GM10847 (cell line): ENCODE results near the gene HPCAL1.

Experiments
- POLR2A ChIP-seq: IDR thresholded peaks from 2 replicates; pipeline ENCODE4 v1.6.1; 2011; ENCODE audit not compliant: insufficient read length; ENCODE audit errors: extremely low read depth

HPCAL1 gene

DNA sequence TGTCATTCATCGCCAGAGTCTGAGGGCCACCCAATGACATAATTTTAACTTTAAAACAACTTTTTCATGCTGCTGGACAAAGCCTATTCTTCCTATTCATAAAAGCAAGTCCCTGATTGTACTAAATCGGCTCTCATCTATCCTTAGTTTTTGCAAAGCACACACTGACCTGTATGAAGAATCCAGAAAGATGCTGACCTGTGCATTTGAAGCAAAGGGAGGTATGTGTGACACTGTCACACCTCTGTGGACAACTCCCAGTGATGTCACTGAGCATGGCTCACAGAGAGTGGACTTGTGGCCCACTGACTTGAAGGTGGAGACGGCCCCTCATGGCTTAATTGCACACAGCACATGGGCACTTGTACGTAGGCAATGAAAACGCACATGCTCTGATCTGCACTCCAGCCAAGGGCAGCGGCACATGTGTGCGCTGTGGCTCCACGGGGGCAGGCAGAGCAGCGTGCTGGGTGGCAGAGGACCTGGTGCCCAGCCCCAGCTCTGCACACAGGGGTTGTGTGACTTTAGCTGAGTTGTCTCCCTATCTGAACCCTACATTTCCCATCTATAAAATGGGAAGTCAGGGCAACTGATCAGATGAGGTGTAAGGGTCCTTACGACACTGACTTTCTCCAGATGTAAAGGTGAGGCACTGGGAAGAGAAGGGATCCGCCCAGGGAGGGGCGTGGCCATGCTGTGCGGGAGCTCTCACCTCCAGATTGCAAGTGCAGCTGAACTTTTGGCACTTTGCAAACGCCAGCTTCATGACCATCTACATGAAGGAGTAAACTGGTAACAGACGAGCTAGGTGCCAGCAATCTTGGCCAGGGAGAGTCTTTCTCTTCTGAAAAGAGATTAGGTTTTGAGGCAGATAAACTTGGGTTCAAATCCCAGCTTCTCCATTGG, 159.7 kb downstream of the HPCAL1 start:
- TF ChIP-seq POLR2A = no peak

DNA sequence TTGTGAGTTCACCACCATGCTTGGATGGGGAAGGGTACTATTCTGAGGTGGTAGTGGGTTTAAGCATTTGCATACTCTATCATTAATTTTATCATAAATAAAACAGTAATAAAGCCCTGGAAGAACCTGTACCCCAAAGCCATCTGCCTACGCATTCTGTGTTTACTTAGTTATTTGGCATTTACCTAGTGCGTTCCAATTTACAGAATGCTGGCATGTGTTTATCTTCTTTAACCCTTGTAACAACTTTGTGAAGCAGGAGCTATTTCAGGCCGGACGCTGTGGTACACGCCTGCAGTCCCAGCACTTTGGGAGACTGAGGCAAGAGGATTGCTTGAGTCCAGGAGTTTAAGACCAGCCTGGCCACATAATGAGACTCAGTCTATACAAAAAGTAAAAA, 163.2 kb downstream of the HPCAL1 start:
- no peak for TF ChIP-seq POLR2A

DNA sequence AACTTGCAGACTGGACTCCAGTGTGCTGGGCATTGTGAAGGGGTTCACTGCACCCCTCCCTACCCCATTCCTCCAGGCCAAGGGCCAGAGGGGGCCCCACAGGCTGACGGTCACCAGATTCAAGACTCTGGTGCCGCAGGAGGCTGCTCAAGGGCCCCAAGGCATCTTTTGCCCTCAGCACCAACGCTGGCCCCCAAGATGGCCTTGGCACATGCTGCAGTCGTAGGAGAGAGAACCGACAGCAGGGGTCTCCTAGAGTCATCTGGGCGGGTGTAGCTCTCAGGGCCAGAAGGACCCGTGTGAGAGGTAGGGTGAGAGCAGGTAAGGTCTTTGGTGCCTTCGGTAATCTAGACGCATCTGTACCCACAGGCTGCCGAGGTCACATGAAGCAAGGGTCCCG, 164.1 kb downstream of the HPCAL1 start:
- no peak for TF ChIP-seq POLR2A

DNA sequence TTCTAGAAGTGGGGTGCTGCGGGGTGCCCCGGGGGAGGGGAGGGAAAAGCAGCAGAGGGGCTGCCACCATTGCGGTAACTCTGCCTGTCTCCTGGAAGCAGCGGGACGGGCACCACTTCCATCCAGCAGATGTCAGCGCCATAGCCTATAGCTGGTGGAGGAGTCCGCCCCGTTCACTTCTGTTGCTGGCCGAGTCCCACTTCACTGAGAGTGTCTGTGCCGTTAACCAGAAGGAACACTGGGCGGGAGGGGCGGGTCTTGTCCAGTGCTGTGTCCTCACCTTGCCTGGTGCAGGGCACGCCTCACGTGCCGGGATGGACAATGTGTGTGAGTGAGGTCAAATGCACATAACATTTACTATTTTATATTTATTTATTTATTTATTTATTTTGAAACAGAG, 164.7 kb downstream of the HPCAL1 start:
- no peak for TF ChIP-seq POLR2A

DNA sequence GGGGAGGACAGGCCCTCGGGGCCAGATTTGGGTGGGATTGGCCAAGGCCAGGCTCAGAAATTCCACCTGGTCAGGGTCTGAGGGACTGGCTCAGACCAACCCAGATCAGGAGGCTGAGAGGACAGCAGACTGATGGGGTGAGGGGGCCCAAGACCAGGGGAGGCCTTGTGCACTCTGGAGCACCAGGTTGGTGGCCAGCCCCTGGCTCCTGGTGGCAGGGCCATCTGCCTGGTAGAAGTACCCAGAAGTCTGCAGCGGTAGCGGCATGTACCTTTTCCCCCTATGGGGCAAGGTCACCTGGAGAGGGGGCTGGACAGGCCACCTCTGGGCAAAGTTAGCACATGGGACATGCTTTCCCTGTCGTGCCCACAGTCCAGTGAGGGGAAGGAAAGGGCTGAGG, 166.6 kb downstream of the HPCAL1 start:
- TF ChIP-seq POLR2A = no peak

DNA sequence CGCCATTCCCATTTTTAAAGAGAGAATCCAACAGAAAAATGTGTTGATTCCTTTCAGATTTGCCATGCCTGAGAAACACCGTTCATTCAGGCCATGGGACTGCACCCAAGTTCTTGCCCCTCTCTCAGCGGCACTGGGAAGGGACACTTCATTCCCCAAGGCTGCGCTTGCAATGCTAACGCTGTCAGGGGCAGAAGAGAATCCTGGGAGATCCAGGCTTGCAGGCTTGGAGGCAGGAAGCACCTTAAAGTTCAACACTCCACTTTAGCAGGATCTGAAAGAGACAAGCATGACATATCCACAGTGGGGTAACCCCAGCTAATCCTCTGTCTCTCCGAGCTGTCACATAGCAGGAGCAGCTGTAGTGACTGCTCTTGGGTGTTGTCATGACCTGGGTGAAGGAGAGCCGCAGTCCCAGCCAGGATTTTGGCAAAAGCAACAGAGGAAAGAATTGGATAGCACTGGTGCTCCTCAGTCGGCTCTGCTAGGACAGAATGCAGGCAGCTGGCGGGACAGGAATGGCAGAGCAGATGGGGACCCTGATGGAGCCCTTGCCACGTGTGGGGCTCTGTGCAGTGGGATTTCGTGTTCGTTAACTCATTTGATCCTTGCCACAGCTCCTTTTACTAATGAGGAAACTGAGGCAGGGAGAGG, 167.4 kb downstream of the HPCAL1 start:
- TF ChIP-seq POLR2A = no peak

DNA sequence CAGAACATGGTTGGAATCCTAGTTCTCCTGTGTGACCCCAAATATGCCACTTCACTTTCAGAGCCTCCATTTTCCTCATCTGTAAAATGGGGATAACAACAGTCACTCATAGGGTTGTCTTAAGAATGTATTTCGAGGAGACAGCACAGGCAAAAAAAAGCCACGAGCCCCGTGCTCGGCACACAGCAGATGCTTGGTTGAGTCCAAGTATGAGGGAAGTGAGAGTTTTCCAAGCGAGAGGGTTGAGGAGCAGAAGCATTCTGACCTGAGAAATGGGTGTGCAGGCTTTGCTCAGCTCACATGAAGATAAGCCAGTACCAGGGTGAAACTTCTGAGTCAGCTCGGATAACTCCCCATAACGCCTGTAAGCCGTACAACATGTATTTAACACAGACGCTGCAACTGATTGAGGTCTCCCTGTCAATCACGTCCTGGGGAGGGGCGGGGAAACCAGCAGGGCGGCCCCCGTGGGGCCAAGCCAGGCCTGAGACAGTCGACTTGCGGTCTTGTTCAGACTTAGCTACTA, 168.4 kb downstream of the HPCAL1 start:
- TF ChIP-seq POLR2A = no peak

DNA sequence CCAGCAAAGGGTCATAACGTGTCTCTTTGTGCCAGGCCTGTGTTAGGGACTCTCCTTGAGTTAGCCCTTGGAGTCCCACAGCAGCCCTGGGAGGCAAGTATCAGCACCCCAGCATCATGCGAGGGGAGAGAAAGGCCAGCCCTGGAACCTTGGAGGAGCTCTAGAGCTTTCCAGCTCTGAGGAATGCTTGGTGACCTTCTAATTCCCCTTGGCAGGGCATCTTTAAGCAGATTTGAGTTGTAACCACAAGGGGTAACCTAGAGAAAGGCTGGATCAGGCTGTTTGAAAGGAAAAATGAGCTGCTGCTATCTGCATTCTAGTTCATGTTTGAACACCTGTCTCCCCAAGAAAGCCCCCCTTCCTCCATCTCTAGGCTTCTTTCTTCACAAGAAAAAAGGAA, 169.3 kb downstream of the HPCAL1 start:
- TF ChIP-seq POLR2A = no peak

DNA sequence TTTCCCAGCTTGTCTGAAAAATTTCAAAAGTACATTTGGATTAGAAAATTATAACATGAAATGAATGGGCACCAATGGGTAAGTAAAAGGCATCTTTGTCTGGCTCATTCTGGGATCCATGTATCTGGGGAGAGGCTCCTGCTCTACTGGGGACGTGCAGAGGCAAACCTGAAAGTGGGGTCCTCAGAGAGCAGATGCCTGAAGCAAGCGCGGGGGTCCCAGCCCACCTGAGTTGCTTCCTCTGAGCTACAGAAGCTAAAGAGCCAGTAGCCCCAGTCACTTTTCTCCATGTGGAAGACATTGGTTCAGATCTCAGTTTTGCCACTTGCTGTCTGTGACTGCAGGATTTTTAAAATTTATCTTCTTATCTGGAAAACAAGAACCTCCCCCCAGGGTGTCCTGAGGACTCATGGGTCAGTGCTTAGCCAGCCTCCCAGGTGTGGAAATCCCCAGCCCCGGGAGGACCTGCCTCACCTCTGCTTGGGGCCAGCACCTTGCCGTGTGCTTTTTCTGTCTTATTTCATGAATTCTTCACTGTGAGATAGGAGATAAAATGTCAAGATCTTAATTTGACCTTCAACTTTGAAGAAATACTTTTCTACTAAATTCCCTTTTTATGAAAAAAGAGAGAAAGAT, 170.5 kb downstream of the HPCAL1 start:
- TF ChIP-seq POLR2A = no peak

DNA sequence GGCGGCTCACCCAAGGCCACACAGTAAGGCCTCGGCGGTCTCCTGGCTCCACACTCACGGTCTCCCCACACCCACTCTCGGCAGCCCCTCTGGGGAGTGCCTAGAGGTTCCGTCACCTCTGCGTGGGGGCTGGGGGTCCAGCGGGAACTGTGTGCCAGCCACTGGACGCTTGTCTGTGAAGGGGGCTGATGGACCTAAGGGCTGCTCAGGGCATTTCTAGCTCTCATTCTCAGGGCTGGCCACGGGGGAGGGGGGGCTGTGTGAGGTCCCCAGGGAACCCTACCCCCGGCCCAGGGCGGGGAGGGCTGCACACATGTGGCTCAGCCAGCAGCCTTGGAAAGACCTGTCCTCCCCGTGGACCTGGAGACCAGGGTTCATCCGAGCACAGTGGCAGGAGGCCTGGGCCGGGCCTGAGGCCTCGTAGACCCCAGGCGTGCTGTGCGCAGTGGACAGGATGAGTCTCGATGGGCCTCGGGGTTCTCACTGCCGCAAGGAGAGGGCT, 172.6 kb downstream of the HPCAL1 start:
- TF ChIP-seq POLR2A = no peak

DNA sequence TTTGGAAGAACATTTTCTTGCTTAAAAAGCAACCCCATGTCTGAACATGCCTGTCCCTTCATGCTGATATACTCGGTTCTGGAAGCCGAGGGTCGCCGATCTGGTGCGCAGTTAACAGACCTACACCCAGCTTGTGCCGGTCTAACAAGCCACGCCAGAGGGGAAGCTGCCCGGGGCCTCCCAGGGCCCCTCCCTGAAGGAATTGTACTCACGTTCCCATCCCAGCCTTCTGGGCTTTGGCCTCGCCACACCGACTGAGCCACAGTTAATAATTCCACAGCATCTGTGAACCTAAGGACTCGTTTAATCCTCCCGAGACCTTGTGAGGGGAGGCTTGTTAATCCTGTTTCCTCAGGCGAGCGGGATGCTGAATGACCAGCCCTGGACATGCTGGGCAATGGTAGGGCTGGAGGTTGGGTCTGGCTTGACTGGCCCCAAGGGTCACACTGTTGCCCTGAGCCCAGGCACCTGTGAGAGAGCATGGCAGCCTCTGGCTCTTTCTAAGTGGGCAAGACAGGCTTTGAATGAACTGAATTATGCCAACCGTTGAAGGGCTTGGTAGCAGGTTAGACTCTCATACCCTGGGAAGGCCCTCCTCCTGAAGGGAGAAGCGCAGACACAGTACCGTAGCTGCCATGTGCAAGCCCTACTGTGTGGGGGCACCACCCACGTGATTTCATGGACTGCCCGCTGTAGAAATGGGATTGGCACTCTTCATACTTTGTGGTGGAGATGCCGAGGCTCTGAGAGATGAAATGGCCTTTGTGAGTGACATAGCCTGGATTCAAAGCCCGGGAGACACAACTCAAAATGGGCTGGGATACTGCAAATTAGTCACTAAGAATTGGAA, 173.3 kb downstream of the HPCAL1 start:
- TF ChIP-seq POLR2A = no peak

DNA sequence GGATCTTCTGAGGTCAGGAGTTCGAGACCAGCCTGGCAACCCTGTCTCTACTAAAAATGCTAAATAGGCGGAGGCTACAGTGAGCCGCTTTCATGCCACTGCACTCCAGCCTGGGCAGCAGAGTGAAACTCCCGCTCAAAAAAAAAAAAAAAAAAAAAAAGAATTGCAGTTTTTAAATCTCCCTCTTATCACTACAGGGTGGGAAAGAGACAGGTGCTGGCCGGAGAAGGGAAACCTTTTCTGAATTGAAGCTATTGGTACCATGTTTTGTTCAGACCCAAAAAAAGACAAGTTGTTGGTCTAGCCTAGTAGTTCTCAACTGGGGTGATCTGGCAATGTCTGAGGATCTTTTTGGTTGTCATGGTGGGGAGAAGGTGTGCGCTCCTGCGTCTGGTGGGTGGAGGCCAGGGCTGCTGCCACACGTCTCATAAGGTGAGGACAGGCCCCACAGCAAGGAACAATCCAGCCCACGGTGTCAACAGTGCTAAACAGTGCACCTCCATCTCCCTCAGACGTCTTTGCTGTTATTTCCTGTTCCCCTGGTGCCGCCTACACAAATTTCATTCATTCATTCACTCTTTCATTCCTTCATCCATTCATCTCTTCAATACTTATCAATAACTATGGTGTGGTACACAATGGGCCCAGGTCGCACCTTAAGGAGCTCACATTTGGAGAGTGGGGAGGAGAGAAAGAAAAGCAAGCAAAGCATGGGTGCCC, 174.2 kb downstream of the HPCAL1 start:
- TF ChIP-seq POLR2A = no peak
